ENCODE measurements around the gene GFRA1. TPM values are rescaled to one million over a fixed set of nuclear protein-coding genes. Genes with fewer than 3 reads are reported as not detected.
A peak's percentile ranks its signal among the peaks of the same experiment; 100 is the strongest.
"Not testable (repeated sequence)": the region's sequence is repeated elsewhere in the genome, so short reads cannot be mapped to it uniquely, and the experiment has no call there.

The GFRA1 gene
- total RNA-seq, 1 donor from 2014 or later: 14.0 TPM

GRCh38 chr10:116168745-116169144 is 104.3 kb downstream of the GFRA1 start:
- Histone ChIP-seq H4K20me1 (ENCODE audit: low read depth) (no peaks in the 10 kb centered on the region), H3K27ac (no peak overlapping the region), H3K4me1 (peaks cover 28% of the 10 kb centered on the region), H3K4me3 (no peak overlapping the region), H3K79me2 (ENCODE audit: low read depth) (no peaks in the 10 kb centered on the region), H3K36me3 (no peaks in the 10 kb centered on the region), H2AFZ (replicated peaks) (no peak overlapping the region), H3K27me3 (no peaks in the 10 kb centered on the region), H3K9me3 (ENCODE audit: low read depth) (no peaks in the 10 kb centered on the region), H3K4me2 (no peak overlapping the region), H3F3A (ENCODE audit: low read depth) (no peaks in the 10 kb centered on the region), H3K9ac (no peak overlapping the region)
- TF ChIP-seq, protein P1, sequence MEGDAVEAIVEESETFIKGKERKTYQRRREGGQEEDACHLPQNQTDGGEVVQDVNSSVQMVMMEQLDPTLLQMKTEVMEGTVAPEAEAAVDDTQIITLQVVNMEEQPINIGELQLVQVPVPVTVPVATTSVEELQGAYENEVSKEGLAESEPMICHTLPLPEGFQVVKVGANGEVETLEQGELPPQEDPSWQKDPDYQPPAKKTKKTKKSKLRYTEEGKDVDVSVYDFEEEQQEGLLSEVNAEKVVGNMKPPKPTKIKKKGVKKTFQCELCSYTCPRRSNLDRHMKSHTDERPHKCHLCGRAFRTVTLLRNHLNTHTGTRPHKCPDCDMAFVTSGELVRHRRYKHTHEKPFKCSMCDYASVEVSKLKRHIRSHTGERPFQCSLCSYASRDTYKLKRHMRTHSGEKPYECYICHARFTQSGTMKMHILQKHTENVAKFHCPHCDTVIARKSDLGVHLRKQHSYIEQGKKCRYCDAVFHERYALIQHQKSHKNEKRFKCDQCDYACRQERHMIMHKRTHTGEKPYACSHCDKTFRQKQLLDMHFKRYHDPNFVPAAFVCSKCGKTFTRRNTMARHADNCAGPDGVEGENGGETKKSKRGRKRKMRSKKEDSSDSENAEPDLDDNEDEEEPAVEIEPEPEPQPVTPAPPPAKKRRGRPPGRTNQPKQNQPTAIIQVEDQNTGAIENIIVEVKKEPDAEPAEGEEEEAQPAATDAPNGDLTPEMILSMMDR (IDR thresholded peaks at IDR 0.05): no peak
- no peak for TF ChIP-seq EZH2 (IDR thresholded peaks at IDR 0.05)
- TF ChIP-seq EZH2phosphoT487 (IDR thresholded peaks at IDR 0.05): no peak
- Mint-ChIP-seq H3K4me1 (peaks cover 32% of the 10 kb centered on the region), H3K9me3 (peaks cover 27% of the 10 kb centered on the region), H3K36me3 (peaks cover 5% of the 10 kb centered on the region), H3K4me3 (no peak overlapping the region), H3K27ac (no peak overlapping the region), H3K27me3 (ENCODE audit: insufficient read depth, low read depth) (peaks cover 9% of the 10 kb centered on the region)
- DNase-seq (ENCODE audit: low spot score): no peak

- Mint-ChIP-seq H3K9me3 (peaks cover 27% of the 10 kb centered on the region), H3K4me1 (peaks cover 36% of the 10 kb centered on the region), H3K36me3 (peaks cover 5% of the 10 kb centered on the region), H3K27ac (no peak overlapping the region), H3K4me3 (no peak overlapping the region), H3K27me3 (ENCODE audit: insufficient read depth, low read depth) (peaks cover 9% of the 10 kb centered on the region)
- peaks cover 28% of the 10 kb centered on the region for H3K4me1 ChIP-seq
- no peaks in the 10 kb centered on the region for H3K27me3 ChIP-seq
- H3K4me2 ChIP-seq: no peak overlapping the region
- H3K9me3 ChIP-seq (ENCODE audit: low read depth): no peaks in the 10 kb centered on the region
- DNase-seq (ENCODE audit: low spot score): no peak
- no peaks in the 10 kb centered on the region for H3F3A ChIP-seq (ENCODE audit: low read depth)
- H3K4me3 ChIP-seq: no peak overlapping the region
- H4K20me1 ChIP-seq (ENCODE audit: low read depth): no peaks in the 10 kb centered on the region
- no peaks in the 10 kb centered on the region for H3K79me2 ChIP-seq (ENCODE audit: low read depth)
- no peak overlapping the region for H3K27ac ChIP-seq
- TF ChIP-seq EZH2phosphoT487 (IDR thresholded peaks at IDR 0.05): no peak
- TF ChIP-seq EZH2 (IDR thresholded peaks at IDR 0.05): no peak
- TF ChIP-seq, protein P1 (IDR thresholded peaks at IDR 0.05): no peak
- H3K36me3 ChIP-seq: no peaks in the 10 kb centered on the region
- H3K9ac ChIP-seq: no peak overlapping the region
- no peak overlapping the region for H2AFZ ChIP-seq (replicated peaks)
Observed at GRCh38 chr10:116168329-116168728, 104.7 kb downstream of the GFRA1 start.

- not testable (repeated sequence) for H3F3A ChIP-seq (ENCODE audit: low read depth); H3K27me3 Mint-ChIP-seq (ENCODE audit: insufficient read depth, low read depth); H3K36me3 ChIP-seq; H3K4me3 ChIP-seq; H3K36me3 Mint-ChIP-seq; H3K27ac ChIP-seq; H3K27me3 ChIP-seq; H4K20me1 ChIP-seq (ENCODE audit: low read depth); H3K4me3 Mint-ChIP-seq; H3K27ac Mint-ChIP-seq; H3K4me2 ChIP-seq; H3K9ac ChIP-seq; H2AFZ ChIP-seq (replicated peaks); DNase-seq (ENCODE audit: low spot score); H3K79me2 ChIP-seq (ENCODE audit: low read depth); H3K9me3 ChIP-seq (ENCODE audit: low read depth)
- Mint-ChIP-seq H3K9me3 (peaks cover 27% of the 10 kb centered on the region), H3K4me1 (peaks cover 22% of the 10 kb centered on the region)
- peaks cover 16% of the 10 kb centered on the region for H3K4me1 ChIP-seq
Observed at GRCh38 chr10:116165941-116166340, 107.1 kb downstream of the GFRA1 start.

DNA sequence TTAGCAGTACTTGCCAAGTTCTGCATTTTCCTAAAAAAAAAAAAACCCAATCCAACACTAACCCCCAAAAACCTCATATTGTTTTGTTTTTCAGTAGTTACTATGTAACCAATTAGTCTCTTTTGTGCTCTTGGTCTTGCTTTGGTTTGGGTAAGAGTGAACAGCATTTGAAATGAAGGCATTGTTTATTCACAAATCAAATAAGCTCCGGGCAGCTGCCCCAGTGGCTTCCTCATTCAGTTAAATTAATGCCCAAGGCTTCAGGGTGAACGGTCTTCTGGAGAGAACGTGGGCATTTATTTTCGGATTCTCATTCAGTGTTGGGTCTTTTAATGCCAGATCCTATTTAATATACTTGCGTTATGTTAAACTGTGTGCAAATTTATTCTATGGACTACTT is 108.7 kb downstream of the GFRA1 start:
- Histone ChIP-seq H3K4me3 (no peak overlapping the region), H3K79me2 (ENCODE audit: low read depth) (no peaks in the 10 kb centered on the region), H3K9ac (no peak overlapping the region), H3K36me3 (no peaks in the 10 kb centered on the region), H3K27ac (no peak overlapping the region), H3K4me2 (peak overlapping the region; percentile 45), H3K27me3 (no peaks in the 10 kb centered on the region), H3K4me1 (peaks cover 9% of the 10 kb centered on the region), H3K9me3 (ENCODE audit: low read depth) (no peaks in the 10 kb centered on the region), H4K20me1 (ENCODE audit: low read depth) (no peaks in the 10 kb centered on the region), H2AFZ (replicated peaks) (no peak overlapping the region), H3F3A (ENCODE audit: low read depth) (no peaks in the 10 kb centered on the region)
- H3K27ac Mint-ChIP-seq: no peak overlapping the region
- DNase-seq (ENCODE audit: low spot score): no peak
- H3K4me3 Mint-ChIP-seq: no peak overlapping the region
- peaks cover 5% of the 10 kb centered on the region for H3K36me3 Mint-ChIP-seq
- peaks cover 13% of the 10 kb centered on the region for H3K4me1 Mint-ChIP-seq
- TF ChIP-seq EZH2 (IDR thresholded peaks at IDR 0.05): no peak
- no peak for TF ChIP-seq EZH2phosphoT487 (IDR thresholded peaks at IDR 0.05)
- TF ChIP-seq, protein P1 (IDR thresholded peaks at IDR 0.05): no peak
- peaks cover 21% of the 10 kb centered on the region for H3K9me3 Mint-ChIP-seq
- H3K27me3 Mint-ChIP-seq (ENCODE audit: insufficient read depth, low read depth): peaks cover 7% of the 10 kb centered on the region
